Left forelimb (tissue), 1 donor: ENCODE data around the gene IGSF23.
"Not testable (repeated sequence)": the region's sequence is repeated elsewhere in the genome, so short reads cannot be mapped to it uniquely, and the experiment has no call there.

Source experiments
- DNase-seq: peaks from one replicate; pipeline ENCODE4 v3.0.0-alpha.2; 2018; ENCODE audit warnings: low spot score

Gene IGSF23

DNA sequence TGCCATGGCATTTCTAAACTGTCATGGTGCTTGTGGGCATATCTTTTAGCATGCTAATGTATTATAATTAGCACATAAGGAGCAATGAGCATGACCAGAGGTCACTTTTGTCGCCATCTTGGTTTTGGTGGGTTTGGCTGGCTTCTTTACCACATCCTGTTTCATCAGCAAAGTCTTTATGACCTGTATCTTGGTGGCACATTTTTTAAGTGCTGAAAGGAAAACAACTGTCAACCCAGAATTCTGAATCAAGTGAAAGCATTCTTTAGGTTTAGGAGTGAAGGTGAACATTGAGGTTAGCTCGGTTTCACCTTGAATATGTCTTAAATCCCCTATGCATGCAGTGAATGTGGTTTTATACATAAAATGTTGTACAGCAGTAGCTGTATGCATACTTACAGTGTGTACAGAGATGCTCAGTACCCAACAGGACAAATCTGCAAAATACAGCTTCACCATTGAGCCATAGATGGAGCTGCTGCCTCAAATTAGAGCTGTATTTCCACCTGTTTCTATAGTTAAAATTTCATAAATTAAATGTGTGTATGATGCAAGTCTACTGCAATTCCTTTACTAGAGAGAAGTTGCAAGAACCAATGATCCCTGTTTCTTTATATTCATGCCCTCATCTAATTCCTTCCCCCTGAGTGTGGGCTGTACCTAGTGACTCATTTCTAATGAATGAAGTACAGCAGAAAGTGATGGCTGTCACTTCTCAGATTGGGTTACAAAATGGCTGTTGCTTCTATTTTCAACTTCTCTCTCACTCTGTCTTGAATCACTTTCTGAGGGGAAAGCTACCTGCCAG is 25.2 kb upstream of the IGSF23 start:
- no peak for DNase-seq

DNA sequence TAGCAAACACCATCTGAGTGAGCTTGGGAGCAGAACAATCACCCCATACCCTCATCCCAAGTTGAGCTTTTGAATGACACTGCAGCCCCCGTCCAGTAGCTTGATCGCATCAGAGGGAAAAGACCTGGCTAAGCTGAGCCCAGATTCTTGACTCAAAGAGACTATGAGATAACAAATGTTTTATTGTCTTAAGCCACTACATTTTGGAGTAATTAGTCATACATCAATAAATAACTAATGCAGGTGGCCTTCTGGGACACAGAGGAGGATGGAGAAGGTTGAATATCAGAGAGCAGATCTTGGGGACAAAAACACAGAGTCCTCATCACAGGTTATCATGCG is 24.6 kb upstream of the IGSF23 start:
- DNase-seq, result no peak

DNA sequence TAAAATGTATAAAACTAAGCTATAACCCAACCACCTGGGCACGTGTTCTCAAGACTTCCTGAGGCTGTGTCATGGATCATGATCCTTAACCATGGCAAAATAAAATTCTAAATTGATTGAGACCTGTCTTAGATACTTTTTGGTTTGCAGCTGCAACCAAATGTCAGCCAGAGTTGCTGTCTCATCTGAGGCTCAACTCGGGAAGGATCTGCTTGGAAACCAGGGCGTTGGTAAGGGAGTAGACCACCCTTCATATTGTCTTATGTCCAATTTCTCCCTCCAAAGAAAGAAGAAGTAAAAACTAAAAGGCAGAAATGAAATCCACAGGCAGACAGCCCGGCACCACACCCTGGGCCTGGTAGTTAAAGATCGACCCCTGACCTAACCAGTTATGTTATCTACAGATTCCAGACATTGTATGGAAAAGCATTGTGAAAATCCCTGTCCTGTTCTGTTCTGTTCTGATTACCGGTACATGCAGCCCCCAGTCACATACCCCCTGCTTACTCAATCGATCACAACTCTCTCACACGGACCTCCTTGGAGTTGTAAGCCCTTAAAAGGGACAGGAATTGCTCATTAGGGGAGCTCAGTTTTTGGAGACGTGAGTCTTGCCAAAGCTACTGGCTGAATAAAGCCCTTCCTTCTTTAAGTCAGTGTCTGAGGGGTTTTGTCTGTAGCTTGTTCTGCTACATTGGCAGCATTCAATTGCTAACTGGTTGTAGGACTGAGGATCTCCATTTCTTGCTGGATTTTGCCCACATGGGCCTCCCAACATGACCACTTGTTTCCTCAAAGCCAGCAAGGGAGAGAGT is 22.9 kb upstream of the IGSF23 start:
- DNase-seq, result no peak

DNA sequence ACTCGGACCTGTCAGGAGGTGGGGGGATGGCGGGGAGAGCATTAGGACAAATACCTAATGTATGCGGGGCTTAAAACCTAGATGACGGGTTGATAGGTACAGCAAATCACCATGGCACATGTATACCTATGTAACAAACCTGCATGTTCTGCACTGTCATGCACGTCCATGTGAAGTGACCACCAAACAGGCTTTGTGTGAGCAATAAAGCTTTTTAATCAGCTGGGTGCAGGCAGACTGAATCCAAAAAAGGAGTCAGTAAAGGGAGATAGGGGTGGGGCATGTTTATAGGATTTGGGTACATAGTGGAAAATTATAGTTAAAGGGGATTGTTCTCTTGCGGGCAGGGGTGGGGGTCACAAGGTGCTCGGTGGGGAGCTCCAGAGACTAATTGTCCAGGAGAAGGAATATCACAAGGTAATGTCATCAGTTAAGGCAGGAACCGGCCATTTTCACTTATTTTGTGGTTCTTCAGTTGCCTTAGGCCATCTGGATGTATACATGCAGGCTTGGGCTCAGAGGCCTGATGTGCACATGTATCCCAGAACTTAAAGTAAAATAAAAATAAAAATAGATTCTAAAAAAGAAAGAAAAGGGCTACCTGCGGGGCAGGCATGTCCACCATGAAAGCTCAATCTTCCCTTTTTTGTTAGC is 21.9 kb upstream of the IGSF23 start:
- not testable (repeated sequence) for DNase-seq

DNA sequence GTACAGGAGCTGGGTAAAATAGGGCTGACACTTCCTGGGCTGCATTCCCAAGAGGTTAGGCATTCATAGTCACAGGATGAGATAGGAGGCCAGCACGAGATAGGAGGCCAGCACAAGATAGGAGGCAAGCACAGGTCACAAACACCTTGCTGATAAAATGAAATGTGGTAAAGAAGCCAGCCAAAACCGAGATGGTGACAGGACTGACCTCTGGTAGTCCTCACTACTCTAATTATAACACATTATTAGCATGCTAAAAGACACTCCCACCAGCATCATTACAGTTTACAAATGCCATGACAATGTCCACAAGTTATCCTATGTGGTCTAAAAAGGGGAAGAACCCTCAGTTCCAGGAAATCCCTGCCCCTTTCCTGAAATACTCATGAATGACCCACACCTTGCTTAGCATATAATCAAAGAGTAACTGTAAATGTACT is 20.9 kb upstream of the IGSF23 start:
- no peak for DNase-seq

DNA sequence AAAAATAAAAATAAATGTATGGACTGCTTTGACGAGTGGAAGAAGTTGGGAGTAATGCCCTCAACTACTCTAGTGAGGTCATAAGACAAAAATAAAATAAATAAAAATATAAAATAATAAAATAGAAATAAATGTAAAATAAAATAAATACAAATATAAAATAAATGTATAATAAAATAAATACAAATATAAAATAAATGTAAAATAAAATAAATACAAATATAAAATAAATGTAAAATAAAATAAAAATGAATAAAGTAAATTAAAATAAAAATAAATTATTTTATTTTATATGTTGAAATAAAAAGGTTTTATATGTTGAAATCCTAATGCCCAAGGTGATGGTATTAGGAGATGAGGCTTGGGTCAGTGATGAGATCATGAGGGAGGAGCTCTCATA is 20.1 kb upstream of the IGSF23 start:
- DNase-seq, result no peak

DNA sequence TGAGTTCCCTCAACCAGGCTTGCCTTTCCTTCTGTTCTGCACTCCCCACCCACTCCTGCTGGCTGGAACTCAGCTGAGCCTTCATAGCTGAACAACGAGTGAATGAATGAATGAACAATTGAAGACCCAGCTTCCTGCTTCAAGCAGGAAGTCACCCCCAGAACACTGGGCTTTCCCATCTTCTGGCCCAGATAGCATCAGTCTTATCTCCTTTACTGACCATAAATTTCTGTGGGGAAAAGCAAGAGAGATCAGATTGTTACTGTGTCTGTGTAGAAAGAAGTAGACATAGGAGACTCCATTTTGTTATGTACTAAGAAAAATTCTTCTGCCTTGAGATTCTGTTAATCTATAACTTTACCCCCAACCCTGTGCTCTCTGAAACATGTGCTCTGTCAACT is 19.5 kb upstream of the IGSF23 start:
- not testable (repeated sequence) for DNase-seq

DNA sequence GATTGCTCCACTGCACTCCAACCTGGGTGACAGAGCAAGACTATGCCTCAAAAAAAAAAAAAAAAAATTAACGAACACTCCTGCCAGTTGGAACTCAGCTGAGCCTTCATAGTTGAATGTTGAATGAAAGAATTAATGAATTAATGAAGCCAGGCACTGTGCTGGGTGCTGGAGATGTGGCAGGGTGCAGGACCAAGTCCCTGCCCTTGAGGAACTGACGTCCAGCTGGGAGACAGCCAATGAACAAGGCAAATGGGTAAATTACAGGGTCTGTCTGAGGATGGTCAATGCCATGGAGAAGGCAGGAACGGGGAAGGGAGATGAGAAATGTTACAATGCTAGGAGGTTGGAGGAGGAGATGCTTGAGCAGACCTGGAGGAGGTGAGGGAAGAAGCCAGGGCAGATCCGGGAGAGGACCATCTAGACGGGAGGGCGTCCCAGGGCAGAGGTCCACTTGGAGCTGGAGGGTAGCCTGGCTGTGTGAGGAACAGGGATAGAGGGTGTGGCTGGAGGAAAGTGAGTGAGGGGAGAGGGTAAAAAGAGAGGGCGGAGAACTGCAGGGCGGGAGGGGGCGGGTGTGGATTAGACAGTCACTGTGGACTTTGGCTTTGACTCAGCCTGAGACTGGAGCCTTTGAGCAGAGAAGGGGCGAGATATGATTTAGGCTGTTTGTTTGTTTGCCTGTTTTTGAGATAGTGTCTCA is 16.8 kb upstream of the IGSF23 start:
- DNase-seq, result no peak

DNA sequence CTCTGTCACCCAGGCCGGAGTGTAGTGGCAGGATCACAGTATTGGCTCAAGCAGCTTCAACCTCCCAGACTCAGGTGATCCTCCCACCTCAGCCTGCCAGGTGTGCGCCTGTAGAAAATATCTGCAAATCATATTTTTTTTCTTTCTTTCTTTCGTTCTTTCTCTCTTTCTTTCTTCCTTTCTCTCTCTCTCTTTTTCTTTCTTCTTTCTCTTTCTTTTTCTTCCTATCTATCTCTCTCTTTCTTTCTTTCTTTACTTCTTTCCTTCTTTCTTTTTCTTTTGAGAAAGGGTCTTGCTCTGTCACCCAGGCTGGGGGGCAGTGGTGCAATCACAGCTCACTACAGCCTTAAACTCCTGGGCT is 16.3 kb upstream of the IGSF23 start:
- no peak for DNase-seq

DNA sequence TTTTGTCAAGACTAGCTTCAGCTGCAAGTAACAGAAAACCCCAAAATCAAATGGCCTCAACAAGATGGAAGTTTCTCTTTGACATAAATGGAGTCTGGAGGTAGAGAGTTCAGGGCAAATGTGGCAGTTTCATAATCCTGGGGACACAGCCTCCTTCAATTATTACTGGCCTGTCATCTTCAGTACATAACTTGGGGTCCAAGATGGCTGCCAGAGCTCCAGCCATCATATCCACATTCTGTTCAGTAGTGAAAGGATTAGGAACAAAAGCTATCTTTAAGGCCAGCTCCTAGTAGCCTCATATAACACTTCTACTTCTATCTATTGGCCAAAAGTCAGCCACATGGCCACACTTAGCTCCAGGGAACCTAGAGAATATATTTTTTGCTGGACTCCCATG is 15.0 kb upstream of the IGSF23 start:
- DNase-seq, result no peak

DNA sequence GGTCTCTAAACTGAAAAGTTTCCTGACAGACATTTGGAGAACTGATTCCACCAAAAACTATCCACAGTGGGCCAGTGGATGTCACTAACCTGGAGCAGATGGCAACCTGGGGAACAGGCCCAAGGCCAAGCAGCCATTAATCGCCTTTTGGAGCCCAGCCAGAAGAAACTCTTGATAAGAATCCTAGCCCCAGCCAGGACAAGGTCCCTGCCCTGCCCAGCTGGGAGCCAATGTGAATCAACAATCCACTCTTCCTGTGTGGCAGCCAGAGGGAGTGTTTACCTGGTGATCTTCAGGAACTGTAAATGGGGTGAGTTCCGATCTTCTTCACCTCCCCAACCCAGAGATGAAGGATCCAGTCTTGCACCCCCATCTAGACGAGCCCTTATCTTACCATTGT is 14.5 kb upstream of the IGSF23 start:
- no peak for DNase-seq

DNA sequence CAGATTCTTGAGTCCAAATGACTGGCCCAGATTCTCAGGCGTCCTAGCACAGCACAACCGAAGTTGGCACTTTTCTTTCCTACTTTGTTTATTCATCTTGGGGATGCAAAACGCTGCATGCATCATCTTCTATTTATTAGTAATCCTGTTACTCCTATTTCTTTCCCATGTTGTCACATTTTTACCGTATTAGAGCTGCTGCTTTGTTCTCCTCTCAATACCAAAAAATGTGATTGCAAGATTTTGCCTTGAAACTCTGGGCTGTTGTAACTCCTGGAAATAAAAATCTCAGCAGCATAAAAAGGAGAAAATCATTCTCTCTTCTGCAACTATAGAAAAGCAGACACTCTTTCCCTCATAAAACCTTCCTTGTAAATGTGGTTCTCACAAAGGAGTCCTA is 12.9 kb upstream of the IGSF23 start:
- no peak for DNase-seq

DNA sequence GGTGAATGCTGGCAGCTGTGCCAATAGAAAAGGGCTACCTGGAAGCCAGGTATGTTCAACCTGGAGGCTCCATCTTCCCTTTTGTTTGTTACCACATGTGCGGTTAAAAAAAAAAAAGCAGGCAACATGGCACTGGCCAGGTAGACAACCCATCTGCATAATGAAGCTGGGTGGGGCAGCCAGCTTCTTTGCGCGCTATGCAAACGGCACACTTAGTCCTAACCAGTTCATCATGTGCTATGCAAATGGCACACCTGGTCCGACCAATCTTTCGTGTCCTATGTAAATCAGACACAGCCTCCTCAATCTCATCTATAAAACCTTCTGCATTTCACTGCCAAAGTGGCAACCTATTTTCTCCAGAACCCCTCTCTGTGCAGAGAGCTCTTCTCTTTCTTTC is 11.3 kb upstream of the IGSF23 start:
- DNase-seq, result no peak

DNA sequence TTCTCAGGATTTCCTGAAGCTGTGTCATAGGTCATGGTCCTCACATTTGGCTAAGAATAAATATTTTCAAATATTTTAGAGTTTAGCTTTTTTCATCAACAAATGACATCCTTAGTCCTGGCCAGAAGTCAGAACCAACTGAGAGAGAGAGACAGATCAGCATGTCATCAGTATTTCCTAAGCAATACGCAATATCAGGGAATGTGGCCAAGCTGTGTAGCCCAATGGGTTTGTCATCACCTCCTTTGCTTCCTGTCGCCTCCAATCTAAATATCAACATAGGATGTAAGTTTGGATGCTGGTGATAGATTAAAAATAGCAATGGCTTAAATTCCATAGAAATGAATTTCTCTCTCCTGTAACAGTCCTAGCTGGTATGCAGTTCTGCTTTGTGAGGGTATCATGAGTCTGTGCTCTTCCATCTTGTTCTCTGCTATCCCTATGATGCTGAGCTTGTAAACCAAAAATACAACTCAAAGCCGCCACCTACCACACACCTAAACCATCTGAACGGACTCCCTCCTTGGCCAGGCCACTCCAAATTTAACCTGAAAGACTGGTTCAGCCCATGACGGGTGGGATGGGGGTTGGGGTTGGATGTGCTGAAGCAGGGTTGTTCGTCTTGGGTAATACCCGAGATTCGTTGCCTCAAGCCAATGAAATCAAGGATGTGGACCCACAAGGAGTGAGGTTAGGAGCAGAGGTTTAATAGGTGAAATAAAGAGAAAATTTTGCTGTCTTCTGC is 10.0 kb upstream of the IGSF23 start:
- DNase-seq, result no peak

DNA sequence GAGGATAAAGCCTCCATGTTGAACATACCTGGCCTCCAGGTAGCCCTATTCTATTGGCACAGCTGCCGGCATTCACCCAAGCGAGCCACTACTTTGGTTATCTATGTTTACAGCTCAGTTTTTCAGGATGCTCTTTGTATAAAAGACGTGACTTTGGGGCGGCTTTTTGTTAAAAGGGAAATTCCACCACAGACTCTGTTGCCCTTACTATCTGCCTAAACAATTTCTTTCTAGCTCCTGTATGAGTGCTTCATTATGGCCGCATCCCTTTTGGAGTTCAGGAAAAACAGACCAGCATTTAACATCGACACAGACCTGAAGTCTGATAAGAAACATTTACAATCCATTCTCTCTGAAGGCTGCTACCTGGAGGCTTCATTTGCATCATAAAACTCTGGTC is 9.1 kb upstream of the IGSF23 start:
- DNase-seq, result no peak

DNA sequence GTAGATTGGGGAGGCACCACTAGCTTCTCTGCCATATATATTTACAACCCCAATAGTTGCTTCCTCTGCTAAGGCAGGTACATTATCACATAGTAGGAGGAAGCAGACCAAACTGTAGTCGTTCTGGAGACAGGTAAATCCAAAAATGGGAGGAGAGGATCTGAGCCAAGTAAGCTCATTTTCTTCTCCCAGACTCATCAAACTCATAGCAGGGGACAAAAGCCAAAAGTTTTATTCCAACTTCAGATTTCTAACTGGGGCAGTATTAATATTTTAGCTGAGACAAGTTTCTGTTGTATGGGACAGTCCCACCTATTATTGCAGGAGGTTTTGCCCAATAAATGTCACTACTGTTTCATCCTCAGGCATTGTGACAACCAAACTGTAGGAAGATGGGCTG is 7.8 kb upstream of the IGSF23 start:
- DNase-seq, result no peak

DNA sequence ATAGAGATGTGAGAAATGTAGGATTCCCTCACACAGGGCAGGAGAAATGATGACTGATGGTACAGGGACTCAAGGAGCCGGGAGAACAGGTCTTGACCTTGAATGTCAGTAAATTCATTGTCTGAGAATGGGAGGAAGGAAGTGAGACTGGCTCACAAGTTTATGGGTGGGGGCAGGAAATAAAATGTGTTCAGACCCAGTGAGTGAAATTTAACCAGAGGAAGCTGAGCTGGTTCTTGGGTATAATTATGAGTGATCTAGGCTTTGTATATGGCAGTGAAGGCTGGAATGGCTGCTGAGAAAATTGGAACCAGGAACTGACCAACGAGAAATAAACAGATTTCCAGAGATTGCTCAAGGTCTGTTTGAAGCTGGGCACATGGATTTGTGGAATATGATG is 6.3 kb upstream of the IGSF23 start:
- DNase-seq, result no peak

DNA sequence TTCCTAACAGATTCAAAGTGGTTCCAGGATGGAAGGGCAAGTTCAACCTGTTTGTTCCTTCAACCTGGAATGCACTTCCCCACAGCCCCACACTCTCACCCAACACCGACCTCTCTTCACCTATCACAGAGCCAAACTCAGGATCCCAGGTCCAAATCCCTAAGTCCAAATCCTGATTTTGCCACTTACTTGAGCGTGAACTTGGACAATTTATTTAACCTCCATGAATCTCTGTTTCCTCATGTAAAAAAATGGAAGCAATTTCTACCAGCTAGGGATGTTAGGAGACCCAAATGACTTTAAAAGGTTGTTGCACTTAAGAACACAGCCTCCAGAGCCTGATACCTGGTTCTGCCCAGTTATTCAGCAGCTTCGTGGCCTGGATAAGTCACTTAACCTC is 5.4 kb upstream of the IGSF23 start:
- DNase-seq, result no peak

DNA sequence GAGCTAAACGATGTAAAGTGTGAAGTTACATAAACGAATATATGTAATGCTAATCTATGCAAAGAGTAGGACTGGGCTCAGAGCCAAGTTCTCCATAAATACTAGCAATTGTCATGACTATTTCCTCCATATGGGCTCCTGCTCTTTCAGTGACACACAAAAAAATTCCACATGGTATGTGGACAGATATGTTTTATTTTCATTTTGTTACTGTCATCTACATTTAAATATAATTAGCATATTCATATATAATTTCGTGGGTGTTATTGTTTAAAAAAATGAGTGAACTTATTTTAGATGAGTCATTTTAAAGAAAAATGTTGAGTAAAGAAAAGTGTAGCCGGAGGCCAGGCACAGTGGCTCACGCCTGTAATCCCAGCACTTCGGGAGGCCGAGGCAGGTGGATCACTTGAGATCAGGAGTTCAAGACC is 5.0 kb upstream of the IGSF23 start:
- no peak for DNase-seq

DNA sequence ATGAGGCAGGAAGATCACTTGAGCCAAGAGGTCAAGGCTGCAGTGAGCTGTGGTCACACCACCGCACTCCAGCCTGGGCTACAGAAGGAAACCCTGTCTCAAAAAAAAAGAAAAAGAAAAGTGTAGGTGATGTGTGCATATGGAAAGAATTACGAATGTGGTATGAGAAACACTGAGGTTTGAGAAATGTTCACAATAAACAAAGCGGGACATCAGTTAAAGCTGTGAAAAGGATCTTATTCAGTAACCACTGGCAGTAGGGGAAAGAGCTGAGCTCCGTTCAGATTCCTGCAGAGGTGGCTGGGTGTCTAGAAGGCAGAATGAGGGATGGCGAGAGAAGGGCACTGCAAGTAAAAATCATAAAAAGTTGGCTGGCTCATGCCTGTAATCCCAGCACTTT is 4.1 kb upstream of the IGSF23 start:
- DNase-seq, result no peak

DNA sequence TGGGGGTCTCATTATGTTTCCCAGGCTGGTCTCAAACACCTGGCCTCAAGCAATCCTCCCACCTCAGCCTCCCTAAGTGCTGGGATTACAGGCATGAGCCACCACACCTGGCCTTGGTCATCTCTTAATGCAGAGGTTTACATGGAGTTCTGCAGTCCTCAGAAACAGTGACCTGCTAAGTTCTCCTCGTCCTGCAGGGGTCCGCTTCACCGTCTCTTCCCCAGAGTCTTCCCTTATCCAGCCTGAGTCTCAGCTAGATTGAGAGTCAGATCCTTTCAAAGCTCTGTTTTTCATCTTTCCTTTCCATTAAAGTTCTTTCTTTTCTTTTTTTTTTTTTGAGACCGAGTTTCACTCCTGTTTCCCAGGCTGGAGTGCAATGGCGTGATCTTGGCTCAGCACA is 2.9 kb upstream of the IGSF23 start:
- not testable (repeated sequence) for DNase-seq

DNA sequence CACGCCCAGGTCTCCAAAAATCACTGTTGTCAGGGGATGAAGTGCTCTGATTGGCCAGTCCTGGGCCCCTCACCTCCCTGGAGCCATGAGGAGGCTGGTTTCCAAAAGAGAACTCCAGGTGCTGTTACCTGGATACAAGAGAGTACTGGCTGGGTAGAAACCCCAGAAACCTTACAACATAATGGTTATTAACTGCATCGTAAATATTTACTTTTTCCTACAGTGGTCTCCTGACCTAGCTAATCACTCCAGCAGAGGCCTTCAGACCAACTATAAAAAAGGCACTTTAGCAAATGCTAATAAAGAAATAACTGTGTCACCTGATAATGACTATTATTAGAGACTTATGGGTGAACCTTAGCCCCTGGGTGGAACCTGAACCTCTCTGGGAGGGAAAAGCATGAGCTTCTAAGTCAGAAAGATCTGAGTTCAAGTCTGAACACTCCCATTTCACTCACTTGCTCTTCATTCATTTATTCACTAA is 1.5 kb upstream of the IGSF23 start:
- DNase-seq, result no peak
